SJSA1 (cell line): ENCODE data around the gene RYR3. TPM values are rescaled to one million over a fixed set of nuclear protein-coding genes. Genes with fewer than 3 reads are reported as not detected.

ENCODE experiments used
- DNase-seq, 2 experiments: peaks; one replicate each; pipeline ENCODE4 v3.0.0-alpha.2; 2015 to 2020; ENCODE audit warnings: low spot score in 2 of 2, low read depth in 1 of 2
- H3K27ac ChIP-seq: fragments of 250-450 bp; sonication (Bioruptor Pico); 2 replicates; pipeline ENCODE4 v1.5.1; 2020; ENCODE audit warnings: mild to moderate bottlenecking, moderate library complexity
- H3K27me3 ChIP-seq: fragments of 250-450 bp; sonication (Bioruptor Pico); replicated peaks from 2 replicates; pipeline ENCODE4 v1.5.1; 2020; ENCODE audit warnings: mild to moderate bottlenecking, moderate library complexity
- H3K36me3 ChIP-seq: fragments of 250-450 bp; sonication (Bioruptor Pico); 2 replicates; pipeline ENCODE4 v1.5.1; 2020; ENCODE audit warnings: mild to moderate bottlenecking
- H3K4me1 ChIP-seq: fragments of 250-450 bp; sonication (Bioruptor Pico); replicated peaks from 2 replicates; pipeline ENCODE4 v1.6.1; 2021; ENCODE audit warnings: mild to moderate bottlenecking
- H3K4me3 ChIP-seq: fragments of 250-450 bp; sonication (Bioruptor Pico); 2 replicates; pipeline ENCODE4 v1.5.1; 2020; ENCODE audit warnings: mild to moderate bottlenecking
- H3K9me3 ChIP-seq: fragments of 250-450 bp; sonication (Bioruptor Pico); replicated peaks from 2 replicates; pipeline ENCODE4 v1.5.1; 2020; ENCODE audit warnings: mild to moderate bottlenecking
- total RNA-seq: library from RNA; depleted of rRNA; stranded (reverse); fragments of >200 nt; shearing (Covaris generic); gene quantifications from 2 replicates; pipeline ENCODE4 v1.2.3, GENCODE V29; 2014

Gene RYR3
- total RNA-seq, 1 experiment from 2014 or later: 10.3 TPM

GRCh38 chr15:33533197-33533596 lies 222.4 kb downstream of the RYR3 start:
- H3K27ac ChIP-seq: no peak overlapping the region
- no peaks in the 10 kb centered on the region for H3K36me3 ChIP-seq
- no peaks in the 10 kb centered on the region for H3K4me1 ChIP-seq
- H3K27me3 ChIP-seq: peaks cover 8% of the 10 kb centered on the region; the same call in 1 of the 2 replicates
- H3K9me3 ChIP-seq: no peaks in the 10 kb centered on the region
- H3K4me3 ChIP-seq: no peak overlapping the region
- DNase-seq: no peak

DNA sequence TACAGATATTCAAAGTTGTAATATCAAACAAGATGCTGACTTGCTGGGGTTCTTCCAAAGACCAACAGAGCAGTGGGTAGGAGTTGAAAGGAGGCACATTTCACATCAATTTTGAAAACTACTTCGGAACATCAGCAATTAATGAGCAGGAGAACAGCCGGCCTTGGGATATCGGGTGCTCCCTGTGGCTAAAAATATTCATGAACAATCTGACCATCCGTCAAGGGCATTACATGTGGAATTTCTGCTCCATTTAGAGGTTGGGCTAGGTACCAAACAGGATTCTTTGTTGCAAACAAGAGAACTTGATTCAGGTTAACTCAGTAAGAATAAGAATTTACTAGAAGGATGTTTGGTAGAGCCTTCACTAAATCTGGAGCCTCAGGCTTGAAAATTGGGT lies 223.9 kb downstream of the RYR3 start:
- Histone ChIP-seq H3K36me3 (no peaks in the 10 kb centered on the region), H3K4me3 (no peak overlapping the region), H3K9me3 (no peaks in the 10 kb centered on the region), H3K27me3 (peaks cover 10% of the 10 kb centered on the region; the same call in 1 of the 2 replicates), H3K4me1 (no peaks in the 10 kb centered on the region), H3K27ac (no peak overlapping the region)
- DNase-seq: no peak

GRCh38 chr15:33535135-33535534 lies 224.4 kb downstream of the RYR3 start:
- no peaks in the 10 kb centered on the region for H3K4me1 ChIP-seq
- peaks cover 10% of the 10 kb centered on the region; the same call in 1 of the 2 replicates for H3K27me3 ChIP-seq
- DNase-seq: no peak
- no peak overlapping the region for H3K4me3 ChIP-seq
- no peaks in the 10 kb centered on the region for H3K36me3 ChIP-seq
- H3K27ac ChIP-seq: no peak overlapping the region
- no peaks in the 10 kb centered on the region for H3K9me3 ChIP-seq

- H3K36me3 ChIP-seq: no peaks in the 10 kb centered on the region
- no peaks in the 10 kb centered on the region for H3K4me1 ChIP-seq
- H3K27ac ChIP-seq: no peak overlapping the region
- no peaks in the 10 kb centered on the region for H3K9me3 ChIP-seq
- H3K4me3 ChIP-seq: no peak overlapping the region
- H3K27me3 ChIP-seq: peaks cover 6% of the 10 kb centered on the region; the same call in 1 of the 2 replicates
- no peak for DNase-seq
Observed at GRCh38 chr15:33539825-33540573, 229.2 kb downstream of the RYR3 start.

DNA sequence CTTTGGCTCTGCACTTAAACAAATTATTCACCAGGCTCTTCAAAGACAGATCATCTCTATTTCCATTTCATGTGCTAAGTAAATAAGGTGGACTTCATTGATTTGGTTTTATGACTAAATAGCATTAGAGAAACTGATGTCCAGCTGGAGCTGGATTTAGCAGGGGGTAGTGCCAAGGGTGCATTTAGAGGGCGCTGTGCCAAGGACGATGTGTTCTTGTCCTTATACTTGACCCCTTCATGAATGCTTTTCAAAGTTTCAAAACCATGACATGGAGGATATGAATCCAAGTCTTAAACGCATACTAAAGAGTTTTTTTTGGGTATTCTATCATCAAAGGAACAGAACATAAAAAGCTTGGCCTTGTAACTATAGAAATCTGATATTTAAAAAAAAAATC lies 233.2 kb downstream of the RYR3 start:
- H3K27me3 ChIP-seq: 0 out of 2 replicates have a peak, but pooled peaks cover under 1% of the 10 kb centered on the region
- no peak overlapping the region for H3K27ac ChIP-seq
- no peak for DNase-seq
- H3K9me3 ChIP-seq: no peaks in the 10 kb centered on the region
- H3K36me3 ChIP-seq: no peaks in the 10 kb centered on the region
- H3K4me3 ChIP-seq: no peak overlapping the region
- H3K4me1 ChIP-seq: no peaks in the 10 kb centered on the region

- H3K9me3 ChIP-seq: no peaks in the 10 kb centered on the region
- no peaks in the 10 kb centered on the region for H3K36me3 ChIP-seq
- no peak overlapping the region for H3K4me3 ChIP-seq
- DNase-seq: no peak
- no peaks in the 10 kb centered on the region for H3K4me1 ChIP-seq
- no peak overlapping the region for H3K27ac ChIP-seq
- H3K27me3 ChIP-seq: no peaks in the 10 kb centered on the region
Observed at GRCh38 chr15:33545866-33546265, 235.1 kb downstream of the RYR3 start.

- H3K36me3 ChIP-seq: no peaks in the 10 kb centered on the region
- DNase-seq: peak in 1 of 2 experiments; percentile 46
- H3K9me3 ChIP-seq: no peaks in the 10 kb centered on the region
- H3K27ac ChIP-seq: no peak overlapping the region
- no peaks in the 10 kb centered on the region for H3K27me3 ChIP-seq
- H3K4me3 ChIP-seq: no peak overlapping the region
- H3K4me1 ChIP-seq: no peaks in the 10 kb centered on the region
Observed at GRCh38 chr15:33547876-33548275, 237.1 kb downstream of the RYR3 start.

GRCh38 chr15:33551860-33552259 lies 241.1 kb downstream of the RYR3 start:
- no peaks in the 10 kb centered on the region for H3K9me3 ChIP-seq
- no peak overlapping the region for H3K27ac ChIP-seq
- 0 out of 2 replicates have a peak, but pooled peaks cover 4% of the 10 kb centered on the region for H3K27me3 ChIP-seq
- DNase-seq: no peak
- no peaks in the 10 kb centered on the region for H3K4me1 ChIP-seq
- no peaks in the 10 kb centered on the region for H3K36me3 ChIP-seq
- H3K4me3 ChIP-seq: no peak overlapping the region

DNA sequence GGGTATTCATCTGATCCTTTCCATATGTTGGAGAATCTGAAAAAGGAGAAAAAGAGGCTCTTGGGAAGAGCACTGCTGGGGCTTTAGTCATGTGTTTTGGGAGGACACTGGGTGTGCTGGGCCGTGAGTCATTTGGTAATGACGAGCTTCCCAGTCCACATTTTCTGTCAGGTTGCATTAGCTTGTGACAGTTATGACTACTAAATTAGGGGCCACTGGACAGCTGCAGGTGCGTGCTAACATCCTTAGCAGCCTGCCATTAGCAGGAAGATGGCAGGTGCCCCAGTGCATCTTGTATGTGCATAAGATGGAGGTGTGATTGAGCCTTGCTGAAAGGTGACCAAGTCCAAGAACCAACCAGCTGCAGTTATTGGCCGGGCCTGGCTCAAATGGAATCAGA lies 242.4 kb downstream of the RYR3 start:
- H3K9me3 ChIP-seq: no peaks in the 10 kb centered on the region
- H3K27me3 ChIP-seq: 0 out of 2 replicates have a peak, but pooled peaks cover 4% of the 10 kb centered on the region
- H3K36me3 ChIP-seq: no peaks in the 10 kb centered on the region
- no peak overlapping the region for H3K4me3 ChIP-seq
- H3K4me1 ChIP-seq: no peaks in the 10 kb centered on the region
- no peak overlapping the region for H3K27ac ChIP-seq
- DNase-seq: no peak

DNA sequence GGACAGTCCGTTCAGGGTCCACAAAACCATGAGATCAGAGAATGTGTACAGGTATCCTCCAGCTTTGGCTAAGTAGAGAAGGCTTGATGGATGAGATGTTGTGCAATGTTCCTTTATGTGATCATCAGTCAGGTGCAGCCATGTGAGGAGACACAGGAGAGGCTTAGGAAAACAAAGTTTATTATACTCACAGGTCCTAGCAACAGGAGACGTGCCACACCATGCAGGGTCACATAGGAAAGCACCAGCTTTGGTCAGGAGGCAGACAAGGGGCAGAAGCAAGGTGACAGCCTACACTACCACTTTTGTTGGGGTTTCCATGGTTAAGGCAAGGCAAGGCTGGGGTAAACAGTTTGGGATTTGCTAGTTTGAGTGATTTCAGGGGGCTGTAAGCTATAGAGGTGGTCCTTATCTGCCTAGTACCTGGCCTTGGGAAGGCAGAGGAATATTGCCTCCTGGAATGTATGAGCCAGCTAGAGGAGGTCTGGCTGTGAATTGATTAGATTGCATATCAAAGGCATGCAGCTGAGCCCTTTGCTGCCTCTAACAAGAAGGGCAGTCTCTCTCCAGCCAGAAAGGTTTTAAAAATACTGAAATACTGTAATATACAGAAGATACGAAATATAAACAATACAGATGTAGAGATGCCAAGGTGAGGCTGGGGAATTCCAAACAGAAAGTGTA lies 248.6 kb downstream of the RYR3 start:
- no peaks in the 10 kb centered on the region for H3K36me3 ChIP-seq
- H3K27me3 ChIP-seq: peaks cover 10% of the 10 kb centered on the region; the same call in 1 of the 2 replicates
- no peak overlapping the region for H3K4me3 ChIP-seq
- H3K4me1 ChIP-seq: no peaks in the 10 kb centered on the region
- no peak overlapping the region for H3K27ac ChIP-seq
- no peaks in the 10 kb centered on the region for H3K9me3 ChIP-seq
- DNase-seq: no peak

- no peaks in the 10 kb centered on the region for H3K36me3 ChIP-seq
- H3K9me3 ChIP-seq: no peaks in the 10 kb centered on the region; the same call in 1 of the 2 replicates
- peaks cover 5% of the 10 kb centered on the region; the same call in 1 of the 2 replicates for H3K27me3 ChIP-seq
- H3K4me1 ChIP-seq: no peaks in the 10 kb centered on the region
- DNase-seq: no peak
- H3K4me3 ChIP-seq: no peak overlapping the region
- no peak overlapping the region for H3K27ac ChIP-seq
Observed at GRCh38 chr15:33561407-33561806, 250.6 kb downstream of the RYR3 start.

GRCh38 chr15:33561967-33562366 lies 251.2 kb downstream of the RYR3 start:
- Histone ChIP-seq H3K9me3 (no peaks in the 10 kb centered on the region; the same call in 1 of the 2 replicates), H3K27me3 (peaks cover 5% of the 10 kb centered on the region; the same call in 1 of the 2 replicates), H3K4me1 (no peaks in the 10 kb centered on the region), H3K4me3 (no peak overlapping the region), H3K27ac (no peak overlapping the region), H3K36me3 (no peaks in the 10 kb centered on the region)
- no peak for DNase-seq

GRCh38 chr15:33565094-33565493 lies 254.3 kb downstream of the RYR3 start:
- Histone ChIP-seq H3K27ac (no peak overlapping the region), H3K9me3 (no peaks in the 10 kb centered on the region; the same call in 1 of the 2 replicates), H3K4me3 (no peak overlapping the region), H3K27me3 (peaks cover 5% of the 10 kb centered on the region; the same call in 1 of the 2 replicates), H3K4me1 (no peaks in the 10 kb centered on the region), H3K36me3 (no peaks in the 10 kb centered on the region)
- DNase-seq: no peak

DNA sequence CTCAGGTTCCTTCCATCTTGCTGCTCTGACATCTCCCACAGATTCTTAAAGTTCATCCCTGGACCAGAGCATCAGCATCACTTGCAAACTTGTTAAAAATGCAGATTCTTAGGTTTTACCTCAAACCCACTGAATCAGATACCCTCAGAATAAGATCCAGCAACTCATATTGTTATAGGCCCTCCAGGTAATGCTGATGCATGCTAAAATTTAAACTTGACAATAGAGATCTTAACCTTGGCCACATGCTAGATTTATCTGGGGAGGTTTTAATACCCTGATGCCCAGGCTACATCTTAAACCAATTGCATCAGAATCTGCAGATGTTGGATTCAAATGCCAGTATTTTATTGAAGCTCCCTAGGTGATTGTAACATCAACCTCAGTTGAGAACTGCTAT lies 256.9 kb downstream of the RYR3 start:
- no peaks in the 10 kb centered on the region; the same call in 1 of the 2 replicates for H3K9me3 ChIP-seq
- H3K4me3 ChIP-seq: no peak overlapping the region
- no peak for DNase-seq
- no peak overlapping the region for H3K27ac ChIP-seq
- H3K27me3 ChIP-seq: no peaks in the 10 kb centered on the region; the same call in 1 of the 2 replicates
- no peaks in the 10 kb centered on the region for H3K36me3 ChIP-seq
- no peaks in the 10 kb centered on the region for H3K4me1 ChIP-seq
